GM19468 (cell line): Measurements from ENCODE around the gene CASP2.
"Not testable (repeated sequence)": the region's sequence is repeated elsewhere in the genome, so short reads cannot be mapped to it uniquely, and the experiment has no call there.

Experiments
- ATAC-seq: cut with Tn5 transposase; IDR thresholded peaks from one replicate; pipeline ENCODE4 v1.9.1; 2021; ENCODE audit warnings: mild to moderate bottlenecking, moderate library complexity, moderate number of reproducible peaks; ENCODE audit not compliant: unreplicated experiment; ENCODE audit errors: extremely low read depth

Gene CASP2

GRCh38 chr7:143263266-143264195 lies 24.6 kb upstream of the CASP2 start, which contains the start of gene GSTK1:
TSS of gene GSTK1 (plus strand) at chr7:143263441. CDS start at chr7:143263514, 73 bp downstream.
- peak; percentile 93 for ATAC-seq

GRCh38 chr7:143264196-143264568 lies 24.0 kb upstream of the CASP2 start:
- ATAC-seq, result not testable (repeated sequence)

- ATAC-seq, result no peak
Measured at GRCh38 chr7:143265017-143265693, 23.0 kb upstream of the CASP2 start.

- no peak for ATAC-seq
Measured at GRCh38 chr7:143269251-143269650, 18.9 kb upstream of the CASP2 start.

GRCh38 chr7:143271240-143271639 lies 16.9 kb upstream of the CASP2 start:
- no peak for ATAC-seq

GRCh38 chr7:143272871-143273270 lies 15.3 kb upstream of the CASP2 start:
- no peak for ATAC-seq

- ATAC-seq, result no peak
Measured at GRCh38 chr7:143279186-143280098, 8.7 kb upstream of the CASP2 start.

- ATAC-seq, result no peak
Measured at GRCh38 chr7:143280160-143280559, 8.0 kb upstream of the CASP2 start.

GRCh38 chr7:143280566-143280965 lies 7.6 kb upstream of the CASP2 start:
- ATAC-seq, result no peak

GRCh38 chr7:143281529-143281928 lies 6.6 kb upstream of the CASP2 start:
- ATAC-seq, result no peak

- no peak for ATAC-seq
Measured at GRCh38 chr7:143282124-143282523, 6.0 kb upstream of the CASP2 start.

- no peak for ATAC-seq
Measured at GRCh38 chr7:143283381-143283780, 4.8 kb upstream of the CASP2 start.

- ATAC-seq, result no peak
Measured at GRCh38 chr7:143284591-143285469, 3.3 kb upstream of the CASP2 start, which contains the start of gene TMEM139. TSS of gene TMEM139 (plus strand) at chr7:143284958. CDS start at chr7:143285958, 1,000 bp downstream.

- ATAC-seq, result no peak
Measured at GRCh38 chr7:143285470-143285778, 2.7 kb upstream of the CASP2 start.

GRCh38 chr7:143285806-143286521 lies 2.2 kb upstream of the CASP2 start:
- ATAC-seq, result no peak

GRCh38 chr7:143286522-143286890 lies 1.6 kb upstream of the CASP2 start:
- no peak for ATAC-seq

- ATAC-seq, result no peak
Measured at GRCh38 chr7:143287339-143287934, 714 bp upstream of the CASP2 start.

GRCh38 chr7:143288836-143289235 lies 685 bp downstream of the CASP2 start:
- ATAC-seq, result no peak
